MCF 10A (cell line): ENCODE data around the gene ELL. TPM values are rescaled to one million over a fixed set of nuclear protein-coding genes. Genes with fewer than 3 reads are reported as not detected.
A peak's percentile ranks its signal among the peaks of the same experiment; 100 is the strongest.

Source experiments
- BruUV-seq: library from RNA; stranded (reverse); fragments of 400-500 nt; replicated peaks from 2 replicates; lab custom pipeline; 2021; lab: Mats Ljungman, UMichigan
- CTCF ChIA-PET: fragments of 300-600 bp; sonication (Branson Sonifier 250); formaldehyde crosslinking; extraction: SDS; loops from one replicate; lab custom pipeline; 2021; ENCODE audit warnings: antibody characterized with exemption, inconsistent platforms; lab: Yijun Ruan, JAX
- POLR2A ChIA-PET: fragments of 300-600, 350-650 bp; sonication (Branson Sonifier 250); formaldehyde crosslinking; extraction: SDS; loops from one replicate; lab custom pipeline; 2020; ENCODE audit warnings: antibody characterized with exemption, inconsistent platforms; lab: Yijun Ruan, JAX
- DNase-seq: peaks from one replicate; pipeline ENCODE4 v3.0.0-alpha.2; 2018; ENCODE audit not compliant: unreplicated experiment
- H3K27ac Mint-ChIP-seq: one replicate; pipeline ENCODE4 v1.8.0; 2022; ENCODE audit warnings: mild to moderate bottlenecking, low read depth, mixed read lengths; ENCODE audit not compliant: unreplicated experiment
- H3K27me3 Mint-ChIP-seq: one replicate; pipeline ENCODE4 v1.8.0; 2022; ENCODE audit warnings: mixed read lengths; ENCODE audit not compliant: insufficient read depth, unreplicated experiment
- H3K36me3 Mint-ChIP-seq: one replicate; pipeline ENCODE4 v1.8.0; 2022; ENCODE audit warnings: mild to moderate bottlenecking, moderate library complexity, mixed read lengths; ENCODE audit not compliant: insufficient read depth, unreplicated experiment
- H3K4me1 Mint-ChIP-seq: one replicate; pipeline ENCODE4 v1.8.0; 2022; ENCODE audit warnings: mixed read lengths; ENCODE audit not compliant: insufficient read depth, unreplicated experiment
- H3K4me3 Mint-ChIP-seq: one replicate; pipeline ENCODE4 v1.8.0; 2022; ENCODE audit warnings: mild to moderate bottlenecking, moderate library complexity, mixed read lengths; ENCODE audit not compliant: unreplicated experiment
- H3K9me3 Mint-ChIP-seq: one replicate; pipeline ENCODE4 v1.8.0; 2022; ENCODE audit warnings: mixed read lengths; ENCODE audit not compliant: unreplicated experiment
- intact Hi-C: fragments of 100-400 bp; cut with micrococcal nuclease; formaldehyde crosslinking; loops from 2 replicates; pipeline ENCODE4 v1.14.1; 2022
- total RNA-seq: library from RNA; stranded (reverse); gene quantifications from 2 replicates; pipeline ENCODE4 v1.2.3, GENCODE V29; 2022
- TF ChIP-seq, protein P1 (sequence below): fragments of 200-600 bp; IDR thresholded peaks from one replicate; pipeline ENCODE4 v1.8.0; 2022; ENCODE audit warnings: antibody characterized with exemption, mild to moderate bottlenecking; ENCODE audit not compliant: unreplicated experiment

The ELL gene
- total RNA-seq, 1 experiment from 2014 or later = 22.4 TPM

- intact Hi-C loops = no loop called here
- POLR2A ChIA-PET = interaction anchor here (0.6 to 6.1 kb wide), 7 partner anchors 11 to 360 kb away, joined by 3 to 106 read pairs (median 4); partner anchors contain the start of genes COPE, DDX49, ELL and FKBP8
Measured at GRCh38 chr19:18559685-18560084, 37.8 kb upstream of the ELL start.

GRCh38 chr19:18558604-18559003 lies 36.7 kb upstream of the ELL start:
- intact Hi-C loops = no loop called here
- peak overlapping the region; percentile 86 for H3K27ac Mint-ChIP-seq
- ChIA-PET POLR2A (interaction anchor here (0.5 to 6.1 kb wide), 19 partner anchors 7 to 361 kb away, joined by 3 to 106 read pairs (median 4); partner anchors contain the start of genes COPE, DDX49, ELL and FKBP8), CTCF (interaction anchor here (0.6 to 1.8 kb wide), 8 partner anchors 13 to 144 kb away, joined by 3 to 6 read pairs (median 4); partner anchors contain the start of gene UBA52)
- BruUV-seq = no TSS peak
- H3K27me3 Mint-ChIP-seq = no peaks in the 10 kb centered on the region
- no peak for DNase-seq
- H3K4me1 Mint-ChIP-seq = peaks cover 11% of the 10 kb centered on the region
- TF ChIP-seq, protein P1, sequence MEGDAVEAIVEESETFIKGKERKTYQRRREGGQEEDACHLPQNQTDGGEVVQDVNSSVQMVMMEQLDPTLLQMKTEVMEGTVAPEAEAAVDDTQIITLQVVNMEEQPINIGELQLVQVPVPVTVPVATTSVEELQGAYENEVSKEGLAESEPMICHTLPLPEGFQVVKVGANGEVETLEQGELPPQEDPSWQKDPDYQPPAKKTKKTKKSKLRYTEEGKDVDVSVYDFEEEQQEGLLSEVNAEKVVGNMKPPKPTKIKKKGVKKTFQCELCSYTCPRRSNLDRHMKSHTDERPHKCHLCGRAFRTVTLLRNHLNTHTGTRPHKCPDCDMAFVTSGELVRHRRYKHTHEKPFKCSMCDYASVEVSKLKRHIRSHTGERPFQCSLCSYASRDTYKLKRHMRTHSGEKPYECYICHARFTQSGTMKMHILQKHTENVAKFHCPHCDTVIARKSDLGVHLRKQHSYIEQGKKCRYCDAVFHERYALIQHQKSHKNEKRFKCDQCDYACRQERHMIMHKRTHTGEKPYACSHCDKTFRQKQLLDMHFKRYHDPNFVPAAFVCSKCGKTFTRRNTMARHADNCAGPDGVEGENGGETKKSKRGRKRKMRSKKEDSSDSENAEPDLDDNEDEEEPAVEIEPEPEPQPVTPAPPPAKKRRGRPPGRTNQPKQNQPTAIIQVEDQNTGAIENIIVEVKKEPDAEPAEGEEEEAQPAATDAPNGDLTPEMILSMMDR = no peak
- H3K4me3 Mint-ChIP-seq = peak overlapping the region; percentile 74
- peaks cover 40% of the 10 kb centered on the region for H3K36me3 Mint-ChIP-seq
- H3K9me3 Mint-ChIP-seq = no peaks in the 10 kb centered on the region

More at GRCh38 chr19:18559685-18560084, 37.8 kb upstream of the ELL start:
- DNase-seq = no peak
- H3K4me3 Mint-ChIP-seq = peak overlapping the region; percentile 74
- no peaks in the 10 kb centered on the region for H3K9me3 Mint-ChIP-seq
- no peak overlapping the region for H3K27ac Mint-ChIP-seq
- peaks cover 11% of the 10 kb centered on the region for H3K4me1 Mint-ChIP-seq
- peaks cover 51% of the 10 kb centered on the region for H3K36me3 Mint-ChIP-seq
- CTCF ChIA-PET = interaction anchor here (1.0 kb wide), 1 partner anchor 307 kb away, joined by 3 read pairs; no protein-coding TSS in a partner anchor
- no peaks in the 10 kb centered on the region for H3K27me3 Mint-ChIP-seq
- no TSS peak for BruUV-seq
- TF ChIP-seq, protein P1 = no peak

DNA sequence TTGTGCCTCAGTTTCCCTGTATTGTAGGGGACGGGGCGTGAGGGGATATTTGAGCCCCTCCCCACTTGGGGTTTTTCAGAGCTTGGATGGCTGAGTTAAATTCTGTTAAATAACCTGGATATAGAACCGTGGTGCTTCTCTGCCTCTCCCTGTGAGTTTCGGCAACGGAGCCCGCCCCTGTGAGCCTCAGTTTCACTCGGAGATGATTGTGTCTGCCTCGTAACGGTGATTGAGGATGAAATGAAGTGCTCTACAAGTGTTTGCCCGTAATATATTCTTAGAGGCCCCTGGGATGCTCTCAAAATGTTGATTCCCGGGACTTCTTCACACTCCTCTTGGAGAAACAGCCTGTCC lies 36.3 kb upstream of the ELL start:
- intact Hi-C loops = no loop called here
- TF ChIP-seq, protein P1 = no peak
- Mint-ChIP-seq H3K36me3 (peaks cover 36% of the 10 kb centered on the region), H3K27ac (peak overlapping the region; percentile 86), H3K27me3 (no peaks in the 10 kb centered on the region), H3K9me3 (no peaks in the 10 kb centered on the region), H3K4me3 (peak overlapping the region; percentile 74), H3K4me1 (peaks cover 11% of the 10 kb centered on the region)
- POLR2A ChIA-PET = interaction anchor here (0.6 to 6.1 kb wide), 19 partner anchors 8 to 504 kb away, joined by 3 to 106 read pairs (median 4); partner anchors contain the start of genes COPE, DDX49, ELL and FKBP8
- CTCF ChIA-PET = interaction anchor here (0.7 to 1.8 kb wide), 7 partner anchors 13 to 107 kb away, joined by 3 to 6 read pairs (median 4); partner anchors contain the start of gene UBA52
- BruUV-seq = TSS peak; percentile 55
- no peak for DNase-seq

- peaks cover 30% of the 10 kb centered on the region for H3K36me3 Mint-ChIP-seq
- DNase-seq = peak; percentile 99
- no TSS peak for BruUV-seq
- H3K9me3 Mint-ChIP-seq = no peaks in the 10 kb centered on the region
- intact Hi-C loops = loop anchor here (1.0 kb wide), 1 partner anchor 35 kb away; the partner anchor contains the start of gene ELL
- peak within 1 kb of the TSS; percentile 74 for H3K4me3 Mint-ChIP-seq
- H3K27me3 Mint-ChIP-seq = no peaks in the 10 kb centered on the region
- TF ChIP-seq, protein P1 = no peak
- ChIA-PET CTCF (interaction anchor here (0.7 to 1.8 kb wide), 5 partner anchors 13 to 48 kb away, joined by 3 to 6 read pairs (median 4); partner anchors contain the start of gene UBA52), POLR2A (interaction anchor here (0.6 to 6.1 kb wide), 23 partner anchors 8 to 505 kb away, joined by 3 to 106 read pairs (median 4); partner anchors contain the start of genes COPE, DDX49, ELL and FKBP8)
- H3K27ac Mint-ChIP-seq = peak within 1 kb of the TSS; percentile 86
- peaks cover 11% of the 10 kb centered on the region for H3K4me1 Mint-ChIP-seq
Measured at GRCh38 chr19:18557411-18558201, 35.7 kb upstream of the ELL start, which contains the start of gene KXD1. KXD1 (plus strand) TSS chr19:18557870; CDS start chr19:18562057, 4,187 bp downstream.
